GM19193 (cell line): Measurements from ENCODE around the gene ADAM15.

Experiments
- POLR2A ChIP-seq: IDR thresholded peaks from 4 replicates; pipeline ENCODE4 v1.6.1; 2011; ENCODE audit not compliant: insufficient read depth, insufficient read length; ENCODE audit errors: extremely low read depth

The ADAM15 gene, protein sequence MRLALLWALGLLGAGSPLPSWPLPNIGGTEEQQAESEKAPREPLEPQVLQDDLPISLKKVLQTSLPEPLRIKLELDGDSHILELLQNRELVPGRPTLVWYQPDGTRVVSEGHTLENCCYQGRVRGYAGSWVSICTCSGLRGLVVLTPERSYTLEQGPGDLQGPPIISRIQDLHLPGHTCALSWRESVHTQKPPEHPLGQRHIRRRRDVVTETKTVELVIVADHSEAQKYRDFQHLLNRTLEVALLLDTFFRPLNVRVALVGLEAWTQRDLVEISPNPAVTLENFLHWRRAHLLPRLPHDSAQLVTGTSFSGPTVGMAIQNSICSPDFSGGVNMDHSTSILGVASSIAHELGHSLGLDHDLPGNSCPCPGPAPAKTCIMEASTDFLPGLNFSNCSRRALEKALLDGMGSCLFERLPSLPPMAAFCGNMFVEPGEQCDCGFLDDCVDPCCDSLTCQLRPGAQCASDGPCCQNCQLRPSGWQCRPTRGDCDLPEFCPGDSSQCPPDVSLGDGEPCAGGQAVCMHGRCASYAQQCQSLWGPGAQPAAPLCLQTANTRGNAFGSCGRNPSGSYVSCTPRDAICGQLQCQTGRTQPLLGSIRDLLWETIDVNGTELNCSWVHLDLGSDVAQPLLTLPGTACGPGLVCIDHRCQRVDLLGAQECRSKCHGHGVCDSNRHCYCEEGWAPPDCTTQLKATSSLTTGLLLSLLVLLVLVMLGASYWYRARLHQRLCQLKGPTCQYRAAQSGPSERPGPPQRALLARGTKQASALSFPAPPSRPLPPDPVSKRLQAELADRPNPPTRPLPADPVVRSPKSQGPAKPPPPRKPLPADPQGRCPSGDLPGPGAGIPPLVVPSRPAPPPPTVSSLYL

DNA sequence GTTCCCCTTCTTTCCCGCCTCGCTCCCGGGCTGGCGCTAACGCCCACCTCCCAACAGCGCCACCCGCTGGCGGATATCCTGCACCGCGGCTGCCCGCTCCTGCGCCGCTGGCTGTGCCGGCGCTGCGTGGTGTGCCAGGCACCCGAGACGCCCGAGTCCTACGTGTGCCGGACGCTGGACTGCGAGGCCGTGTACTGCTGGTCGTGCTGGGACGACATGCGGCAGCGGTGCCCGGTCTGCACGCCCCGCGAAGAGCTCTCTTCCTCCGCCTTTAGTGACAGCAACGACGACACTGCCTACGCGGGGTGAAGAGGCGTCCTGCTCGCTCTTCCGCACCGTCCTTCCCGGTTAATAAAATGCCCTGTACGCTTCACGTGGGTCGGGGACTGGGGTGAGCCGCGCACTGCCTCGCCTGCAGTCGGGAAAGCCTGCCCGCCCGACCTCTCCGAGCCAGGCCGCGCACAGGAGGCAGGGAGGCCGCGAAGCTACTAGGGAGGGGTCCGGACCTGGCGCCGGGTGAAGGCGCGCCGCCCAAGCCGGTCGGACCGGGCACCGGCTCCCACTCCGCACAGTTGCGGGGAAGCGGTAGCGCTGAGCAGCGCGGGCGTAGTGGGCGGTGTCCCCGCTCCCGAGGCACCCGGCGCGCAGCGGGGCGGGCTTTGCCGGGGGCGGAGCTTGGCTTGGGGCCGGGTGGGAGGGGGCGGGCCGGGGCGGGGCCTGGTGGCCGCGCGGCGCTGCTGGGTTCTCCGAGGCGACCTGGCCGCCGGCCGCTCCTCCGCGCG is at the start of gene ADAM15:
TSS of gene ADAM15 (plus strand) at position 757 of the 782 bp plus-strand sequence. CDS start 71 bp downstream, outside the sequence.
- TF ChIP-seq POLR2A, result no peak

DNA sequence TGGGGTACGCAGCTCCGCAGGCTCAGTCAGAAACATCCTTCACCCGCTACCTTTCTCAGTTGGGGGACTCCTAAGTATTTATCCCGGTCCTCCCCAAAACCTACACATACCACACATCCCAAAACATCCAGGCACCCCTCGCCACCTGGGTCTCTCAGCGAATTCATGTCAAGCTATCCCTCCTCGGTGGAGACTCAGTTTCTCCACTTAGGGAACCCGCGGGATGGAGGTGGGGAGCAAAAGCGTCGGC is 49.8 kb upstream of the ADAM15 start:
- no peak for TF ChIP-seq POLR2A

DNA sequence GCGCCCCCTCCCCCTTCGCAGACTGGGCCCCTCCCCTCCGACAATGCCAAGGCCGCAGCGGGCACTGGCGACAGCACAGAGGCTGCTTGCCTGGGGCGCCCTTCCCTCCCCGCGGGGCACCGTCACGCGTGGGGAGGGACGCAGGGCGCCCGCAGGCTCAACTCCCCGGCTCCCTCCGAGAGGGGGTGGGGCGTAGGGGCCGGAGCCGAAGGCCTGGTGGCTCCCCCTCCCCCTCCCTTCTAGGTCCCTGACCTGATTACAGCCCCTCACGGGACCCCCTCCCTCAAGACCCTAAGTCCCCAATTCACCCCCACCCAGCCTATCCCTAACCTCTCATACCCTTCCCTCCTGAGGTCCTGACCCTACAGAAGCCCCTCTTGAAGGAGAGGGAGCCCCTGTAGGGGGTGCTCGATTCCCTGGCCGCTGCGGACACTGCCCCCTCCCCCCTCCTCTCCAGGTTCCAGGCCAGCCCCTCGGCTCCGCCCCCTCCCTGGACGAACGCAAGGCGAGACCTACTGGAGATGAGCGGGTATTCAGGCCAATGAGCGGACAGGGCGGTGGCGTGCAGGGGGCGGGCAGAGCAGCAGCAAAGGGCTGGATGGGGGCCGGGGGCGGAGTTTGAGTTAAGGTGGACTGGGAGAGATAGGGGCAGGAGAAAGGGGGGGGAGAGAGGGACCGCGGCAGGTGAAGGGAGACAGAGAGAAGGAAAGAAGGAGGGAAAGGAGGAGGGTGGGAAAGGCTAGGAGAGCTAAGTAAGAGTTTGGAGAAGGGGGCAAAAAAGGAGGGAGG is 49.2 kb upstream of the ADAM15 start:
- no peak for TF ChIP-seq POLR2A

DNA sequence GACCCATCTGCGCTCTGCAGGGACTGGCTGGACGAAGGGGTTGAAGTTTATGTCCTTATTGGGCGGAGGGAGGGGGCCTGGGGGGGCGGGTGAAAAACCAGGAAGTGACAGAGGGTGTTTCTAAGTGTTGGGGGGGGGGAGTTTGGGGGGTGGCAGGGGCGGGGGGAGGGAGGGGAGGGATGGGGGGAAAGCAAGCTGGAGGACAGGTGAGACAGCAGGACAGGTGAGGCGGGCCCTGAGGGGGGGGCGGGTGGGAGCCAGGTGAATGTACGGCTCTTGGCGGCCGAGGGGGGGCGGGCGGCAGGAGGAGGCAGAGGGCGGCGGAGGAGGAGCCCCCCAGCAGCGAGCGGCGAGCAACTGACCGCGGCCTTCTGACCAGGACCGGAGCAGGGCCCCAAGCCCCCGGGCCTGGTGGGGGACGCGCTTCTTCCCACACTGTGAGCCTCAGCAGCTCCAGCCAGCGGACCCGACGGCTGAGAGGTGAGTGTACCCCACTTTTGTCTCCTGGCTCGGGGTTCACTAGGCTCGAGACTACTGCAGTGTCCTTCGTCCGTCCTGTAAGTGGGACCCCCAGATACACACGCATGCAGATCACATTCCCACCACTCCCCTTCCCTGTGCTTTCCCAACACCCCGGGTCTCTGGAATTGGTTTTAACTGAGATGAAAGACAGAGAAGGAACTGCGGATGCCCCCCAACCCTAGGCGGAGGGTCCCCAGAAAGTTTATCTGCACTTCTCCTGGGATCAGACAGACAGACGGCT is 48.5 kb upstream of the ADAM15 start, which contains the start of gene ZBTB7B:
TSS of gene ZBTB7B (plus strand) at position 339 of the 763 bp plus-strand sequence. CDS start 11,859 bp downstream, outside the sequence.
- TF ChIP-seq POLR2A, result no peak

DNA sequence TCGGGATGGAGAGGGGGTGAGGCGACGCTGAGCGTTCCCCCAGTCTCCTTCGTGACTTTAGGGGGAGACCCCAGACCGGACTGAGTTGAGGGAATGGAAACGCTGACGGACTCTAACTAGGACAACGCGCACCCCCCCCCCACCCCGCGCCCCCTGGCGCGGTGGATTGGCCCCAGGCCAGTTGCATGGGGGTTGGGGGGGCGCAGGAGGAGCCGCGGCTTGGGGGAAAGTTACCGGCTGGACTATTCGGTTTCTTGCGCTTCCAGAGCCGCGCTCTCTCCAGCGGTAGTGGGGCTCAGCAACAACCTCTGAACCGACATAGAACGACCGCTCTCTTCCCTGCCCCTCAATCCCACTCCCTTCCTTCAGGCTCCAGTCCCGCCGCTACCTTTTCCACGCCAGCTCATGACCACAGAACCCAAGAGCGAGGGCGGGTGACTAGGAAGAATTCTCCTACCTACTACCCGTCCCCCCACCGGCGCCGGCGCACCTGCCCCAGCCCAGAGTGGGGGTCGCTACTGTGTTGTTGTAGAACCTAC is 47.8 kb upstream of the ADAM15 start:
- no peak for TF ChIP-seq POLR2A

DNA sequence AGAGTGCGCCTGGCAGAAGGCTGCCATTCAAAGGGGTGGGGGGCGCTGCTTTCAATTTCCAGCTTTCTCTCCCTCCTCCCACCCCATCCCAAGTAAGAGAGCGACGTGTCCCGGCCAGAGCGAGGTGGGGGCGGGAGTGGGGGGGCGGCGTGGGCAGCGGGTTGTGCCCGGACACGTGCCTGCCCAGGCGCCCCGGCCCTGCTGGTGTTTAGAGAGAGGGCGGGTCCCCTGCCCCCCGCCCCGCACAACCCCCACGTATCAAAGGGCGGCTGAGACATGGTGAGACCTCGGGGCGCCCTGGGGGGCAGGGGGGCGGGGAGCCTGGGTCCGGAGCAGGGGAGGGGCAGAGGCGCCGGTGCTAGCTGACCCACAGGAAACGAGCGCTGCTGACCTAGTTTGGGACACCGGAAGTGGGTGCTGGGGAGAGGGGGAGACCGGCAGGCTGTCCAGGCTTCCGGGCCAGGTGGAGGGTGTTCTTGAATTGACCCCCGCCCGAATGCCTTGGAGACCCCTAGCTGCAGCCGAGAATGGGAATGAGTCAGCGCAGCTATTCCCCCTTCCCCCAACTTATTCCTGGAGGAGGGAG is 47.3 kb upstream of the ADAM15 start:
- no peak for TF ChIP-seq POLR2A

DNA sequence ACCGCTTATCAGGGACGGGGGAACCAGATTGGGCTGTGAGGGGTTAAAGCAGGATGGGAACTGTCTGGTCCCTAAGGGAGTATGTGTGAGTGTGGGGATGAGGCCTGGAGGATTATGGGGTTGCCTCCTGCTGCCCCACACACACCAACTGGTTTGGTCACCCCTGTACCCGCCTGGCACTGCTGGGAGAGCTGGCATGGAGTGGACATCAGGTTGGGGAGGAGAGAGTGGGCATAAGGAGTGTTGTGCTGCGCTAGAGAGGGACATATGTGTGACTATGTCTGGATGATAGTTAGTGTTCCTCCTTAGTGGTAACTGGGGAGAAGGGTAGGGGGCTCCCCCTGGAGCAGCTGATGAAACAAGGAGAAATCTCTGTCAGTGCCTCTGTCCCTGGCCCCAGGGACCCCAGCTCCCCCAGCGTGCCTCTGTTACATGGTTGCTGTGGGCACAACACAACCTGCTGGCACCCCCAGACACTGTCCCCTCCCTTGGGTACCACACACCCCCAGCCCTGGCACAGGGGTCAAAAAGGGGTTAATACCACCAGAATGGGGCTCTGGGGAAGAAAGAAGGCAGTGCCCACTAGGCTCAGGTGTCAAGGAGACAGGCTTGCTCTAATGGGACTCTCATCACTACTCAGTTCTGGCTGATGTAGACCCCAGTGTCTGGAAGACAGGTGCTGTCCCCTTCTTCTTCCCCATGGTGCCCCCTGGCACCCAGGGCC is 46.6 kb upstream of the ADAM15 start:
- TF ChIP-seq POLR2A, result no peak

DNA sequence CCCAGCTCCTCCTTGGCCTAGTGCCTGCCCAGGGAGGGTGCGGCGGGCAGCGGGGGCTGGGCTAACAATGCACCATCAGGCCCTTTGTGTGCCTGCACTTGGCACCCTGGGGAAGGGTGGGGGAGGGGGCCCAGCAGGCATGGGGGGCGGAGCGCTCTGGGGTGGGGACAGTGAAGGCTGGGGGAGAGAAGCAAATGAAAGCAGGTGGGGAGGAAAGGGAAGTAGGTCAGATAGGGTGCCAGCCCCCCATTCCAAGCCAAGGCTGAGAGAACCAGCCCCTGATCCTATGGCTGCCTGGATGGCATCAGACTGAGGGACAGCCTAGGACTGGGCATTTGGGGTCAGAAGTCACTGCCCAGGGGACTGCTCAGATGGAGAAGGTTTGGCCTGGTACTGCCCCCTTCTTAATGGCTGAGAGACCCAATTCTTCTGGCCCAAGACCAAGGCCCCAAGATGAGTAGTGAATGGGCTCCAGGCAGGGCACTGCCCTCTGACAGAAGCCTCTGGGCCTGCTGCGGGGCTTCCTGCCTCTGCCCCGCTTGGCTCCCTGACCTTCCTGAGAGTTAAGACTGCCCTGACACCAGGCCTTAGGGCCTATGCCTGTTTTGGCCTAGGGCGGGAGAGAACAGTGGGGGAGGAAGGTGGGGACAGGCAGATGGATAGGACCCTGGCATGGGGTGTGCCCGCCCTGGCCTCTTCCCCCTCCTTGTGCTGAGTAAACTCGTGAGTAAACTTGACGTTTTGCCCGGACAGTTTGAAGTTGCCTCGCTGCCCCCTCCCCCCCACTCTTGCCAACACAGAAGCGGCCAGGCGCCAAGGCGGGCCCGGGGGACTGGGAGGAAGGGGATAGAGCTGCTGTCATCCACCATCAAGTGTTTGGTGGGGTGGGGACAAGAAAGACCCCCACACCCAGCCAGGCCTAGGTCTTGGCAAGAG is 45.8 kb upstream of the ADAM15 start:
- no peak for TF ChIP-seq POLR2A

DNA sequence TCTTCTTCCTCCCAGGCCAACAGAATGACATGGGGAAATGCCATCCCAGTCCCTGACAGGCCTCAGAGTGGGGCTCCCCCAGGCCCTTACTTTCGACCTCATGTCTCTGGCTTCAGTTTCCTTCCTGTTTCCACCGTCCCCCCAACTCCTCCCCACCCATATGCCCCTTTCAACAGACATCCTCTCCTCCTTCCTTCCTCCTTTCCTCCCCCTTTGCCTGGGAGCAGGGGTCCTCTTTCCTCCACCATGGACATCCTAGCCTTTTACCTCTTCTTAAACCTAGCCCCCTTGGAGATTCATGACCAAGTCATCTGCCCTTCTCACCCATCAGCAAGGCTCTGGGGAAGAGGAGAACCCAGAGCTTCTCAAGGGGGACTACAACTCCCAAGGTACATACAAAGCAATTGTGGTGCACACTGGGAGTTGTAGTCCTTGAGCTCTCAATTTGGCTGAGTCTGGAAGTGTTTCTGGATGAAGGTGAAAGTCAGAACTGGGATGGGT is 44.5 kb upstream of the ADAM15 start:
- no peak for TF ChIP-seq POLR2A

DNA sequence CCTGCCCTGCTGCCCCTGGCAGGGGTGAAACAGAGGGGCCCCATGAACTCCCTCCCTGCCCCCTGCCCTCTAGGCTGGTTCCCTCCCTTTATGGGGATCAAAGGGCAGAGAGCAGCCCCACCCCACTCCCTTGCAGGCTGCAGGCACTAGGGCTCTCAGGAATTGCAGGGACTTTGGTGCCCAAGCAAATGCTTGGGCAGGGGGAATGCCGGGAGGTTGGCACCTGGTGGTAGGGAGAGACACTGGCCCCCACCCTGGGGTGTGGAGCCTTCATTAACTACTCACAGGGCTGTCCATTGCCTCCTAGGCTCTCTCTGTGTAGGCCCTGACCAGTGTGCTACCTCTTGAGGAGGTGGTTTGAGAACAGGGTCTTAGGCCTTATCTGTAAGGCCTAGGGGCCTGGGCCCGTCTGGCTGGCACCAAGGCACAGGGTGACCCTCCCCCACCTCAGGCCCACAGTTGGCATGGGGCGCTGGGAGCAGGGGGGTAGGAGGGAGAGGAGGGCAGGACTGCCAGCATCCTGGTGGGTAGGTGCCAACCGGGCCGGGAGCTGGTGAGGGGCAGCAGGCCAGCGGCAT is 43.8 kb upstream of the ADAM15 start:
- TF ChIP-seq POLR2A, result no peak

DNA sequence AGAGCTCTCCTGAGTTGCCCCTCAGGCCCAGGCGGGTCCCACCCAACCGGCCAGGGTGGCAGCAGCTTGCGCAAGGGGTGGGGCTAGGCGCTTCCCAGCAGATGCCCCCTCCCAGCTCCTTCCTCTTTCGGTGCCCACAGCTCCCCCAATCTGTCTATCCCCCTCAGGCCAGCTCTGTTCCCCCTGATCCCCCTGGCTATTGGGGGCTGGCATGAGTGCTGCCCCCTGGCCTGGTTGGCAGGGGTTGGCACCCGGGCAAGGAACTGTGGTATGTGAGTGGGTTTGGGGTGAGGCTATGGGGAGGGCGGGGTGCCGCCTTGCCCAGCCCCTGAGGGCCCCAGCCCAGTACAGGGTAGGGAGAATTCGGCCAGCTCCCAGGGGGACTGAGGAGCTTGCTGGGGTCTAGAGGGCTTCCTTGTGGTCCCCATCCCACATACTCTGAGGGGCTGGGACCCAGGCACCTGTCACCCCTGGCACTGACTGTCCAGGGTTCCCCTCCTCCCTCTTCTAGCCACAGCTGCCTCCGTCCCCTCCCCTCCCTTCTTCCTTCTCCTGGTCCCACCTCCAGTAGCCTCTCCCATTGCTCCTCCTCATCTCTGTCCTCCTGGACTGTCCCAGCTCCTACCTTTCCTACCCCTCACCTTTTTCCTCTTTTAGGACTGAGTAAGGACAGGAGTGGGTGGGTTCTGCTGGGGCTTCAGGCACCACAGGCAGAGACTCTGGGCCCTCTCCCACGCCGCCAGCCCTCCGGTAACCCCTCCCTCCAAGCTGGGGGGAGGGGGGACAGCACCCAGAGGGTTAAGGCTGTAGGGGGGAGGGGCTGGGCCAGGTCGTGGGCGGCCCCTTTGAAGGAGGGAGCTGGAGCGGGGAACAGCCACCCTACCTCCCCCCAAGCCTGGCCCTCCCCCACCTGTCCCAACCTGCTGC is 42.8 kb upstream of the ADAM15 start:
- TF ChIP-seq POLR2A, result no peak
